Neural cell (in vitro differentiated cells): ENCODE measurements around the gene HUS1. TPM values are rescaled to one million over a fixed set of nuclear protein-coding genes. Genes with fewer than 3 reads are reported as not detected.

Experiments
- H2AFZ ChIP-seq: fragments of 200-600, 300-800 bp; sonication (generic), shearing (Covaris generic); 2 replicates; pipeline ENCODE4 v1.6.0; 2014; ENCODE audit warnings: low read depth, mild to moderate bottlenecking, antibody characterized with exemption, low read length, moderate library complexity
- H3F3A ChIP-seq: fragments of 200-600 bp; shearing (Covaris generic); 2 replicates; pipeline ENCODE4 v1.6.1; 2016; ENCODE audit warnings: mild to moderate bottlenecking, moderate library complexity, mixed read lengths, antibody characterized with exemption, low read length; ENCODE audit not compliant: insufficient read depth, poor library complexity, severe bottlenecking
- H3K27ac ChIP-seq: fragments of 200-600, 300-800 bp; sonication (generic), shearing (Covaris generic); 2 replicates; pipeline ENCODE4 v1.5.1; 2014; ENCODE audit warnings: mild to moderate bottlenecking, low read length, moderate library complexity
- H3K27me3 ChIP-seq: fragments of 300-800, 200-600 bp; sonication (generic), shearing (Covaris generic); 2 replicates; pipeline ENCODE4 v1.6.0; 2014; ENCODE audit warnings: mild to moderate bottlenecking, low read depth, low read length, moderate library complexity; ENCODE audit not compliant: insufficient read depth
- H3K36me3 ChIP-seq: fragments of 300-800, 200-600 bp; sonication (generic), shearing (Covaris generic); 2 replicates; pipeline ENCODE4 v1.5.1; 2014; ENCODE audit warnings: mild to moderate bottlenecking, antibody characterized with exemption, low read length, moderate library complexity; ENCODE audit not compliant: insufficient read depth
- H3K4me2 ChIP-seq: fragments of 300-800, 200-600 bp; sonication (generic), shearing (Covaris generic); 2 replicates; pipeline ENCODE4 v1.6.0; 2014; ENCODE audit warnings: mild to moderate bottlenecking, low read length
- H3K4me3 ChIP-seq: fragments of 300-800, 200-600 bp; sonication (generic), shearing (Covaris generic); 2 replicates; pipeline ENCODE4 v1.5.1; 2014; ENCODE audit warnings: mild to moderate bottlenecking, low read length, moderate library complexity
- H3K79me2 ChIP-seq: fragments of 200-600 bp; shearing (Covaris generic); replicated peaks from 2 replicates; pipeline ENCODE4 v1.6.0; 2014; ENCODE audit warnings: mild to moderate bottlenecking, low read length, moderate library complexity; ENCODE audit not compliant: insufficient read depth
- H3K9ac ChIP-seq: fragments of 300-800, 200-600 bp; sonication (generic), shearing (Covaris generic); 2 replicates; pipeline ENCODE4 v1.6.1; 2016; ENCODE audit warnings: mild to moderate bottlenecking, low read length, mixed read lengths
- H3K9me2 ChIP-seq: fragments of 200-600 bp; shearing (Covaris generic); 2 replicates; pipeline ENCODE4 v1.6.1; 2016; ENCODE audit warnings: mild to moderate bottlenecking, low read length, mixed read lengths; ENCODE audit not compliant: insufficient read depth
- H3K9me3 ChIP-seq: fragments of 200-600, 300-800 bp; sonication (generic), shearing (Covaris generic); 2 replicates; pipeline ENCODE4 v1.6.1; 2016; ENCODE audit warnings: mild to moderate bottlenecking, mixed run types, low read length, moderate library complexity, mixed read lengths
- H4K20me1 ChIP-seq: fragments of 200-600 bp; shearing (Covaris generic); 2 replicates; pipeline ENCODE4 v1.6.1; 2016; ENCODE audit warnings: mild to moderate bottlenecking, mixed run types; ENCODE audit not compliant: insufficient read depth
- CTCF ChIP-seq: fragments of 450-650 bp; IDR thresholded peaks from 2 replicates; pipeline ENCODE4 v1.5.1; 2014; ENCODE audit warnings: antibody characterized with exemption, mild to moderate bottlenecking, moderate library complexity; ENCODE audit not compliant: poor library complexity, severe bottlenecking
- EP300 ChIP-seq: fragments of 450-650 bp; conservative IDR thresholded peaks from 2 replicates; pipeline ENCODE4 v1.6.1; 2014; ENCODE audit warnings: antibody characterized with exemption, mild to moderate bottlenecking, moderate library complexity; ENCODE audit not compliant: poor library complexity, severe bottlenecking
- EZH2 ChIP-seq: fragments of 200-600, 300-800 bp; shearing (Covaris generic), sonication (generic); IDR thresholded peaks from 2 replicates; pipeline ENCODE4 v1.6.1; 2014; ENCODE audit warnings: antibody characterized with exemption, low read length, borderline replicate concordance, mild to moderate bottlenecking; ENCODE audit not compliant: insufficient read depth, poor library complexity, severe bottlenecking
- MXI1 ChIP-seq: fragments of 450-650 bp; conservative IDR thresholded peaks from 2 replicates; pipeline ENCODE4 v1.6.1; 2014; ENCODE audit warnings: antibody characterized with exemption, mild to moderate bottlenecking; ENCODE audit not compliant: poor library complexity, severe bottlenecking
- POLR2AphosphoS5 ChIP-seq: IDR thresholded peaks from 2 replicates; pipeline ENCODE4 v1.6.1; 2012
- RAD21 ChIP-seq: fragments of 450-650 bp; conservative IDR thresholded peaks from 2 replicates; pipeline ENCODE4 v1.6.1; 2014; ENCODE audit warnings: antibody characterized with exemption, mild to moderate bottlenecking, moderate library complexity
- REST ChIP-seq: IDR thresholded peaks from 2 replicates; pipeline ENCODE4 v1.6.1; 2012; ENCODE audit warnings: borderline replicate concordance
- SMC3 ChIP-seq: fragments of 450-650 bp; conservative IDR thresholded peaks from 2 replicates; pipeline ENCODE4 v1.6.1; 2014; ENCODE audit warnings: antibody characterized with exemption, mild to moderate bottlenecking, moderate library complexity; ENCODE audit not compliant: poor library complexity
- TAF1 ChIP-seq: IDR thresholded peaks from 2 replicates; pipeline ENCODE4 v1.6.1; 2012; ENCODE audit warnings: low read depth
- polyA plus RNA-seq: library from polyadenylated mRNA; depleted of rRNA; stranded (reverse); fragments of >200 nt; gene quantifications from 2 replicates; pipeline ENCODE4 v1.2.3, GENCODE V29; 2014

Gene HUS1
- polyA plus RNA-seq, 1 donor from 2014 or later = 17.4 TPM

- Histone ChIP-seq H3F3A (no peaks in the 10 kb centered on the region), H3K9me2 (no peaks in the 10 kb centered on the region), H3K9me3 (no peaks in the 10 kb centered on the region), H3K9ac (no peak overlapping the region), H3K36me3 (no peaks in the 10 kb centered on the region), H4K20me1 (no peaks in the 10 kb centered on the region), H3K27me3 (no peaks in the 10 kb centered on the region), H2AFZ (no peak overlapping the region), H3K4me3 (no peak overlapping the region), H3K27ac (no peak overlapping the region), H3K4me2 (no peak overlapping the region), H3K79me2 (no peaks in the 10 kb centered on the region)
- TF ChIP-seq CTCF (no peak), MXI1 (no peak), REST (no peak), POLR2AphosphoS5 (no peak), EZH2 (no peak), RAD21 (no peak), SMC3 (no peak), EP300 (no peak), TAF1 (no peak)
Observed at GRCh38 chr7:47935336-47935735, 44.1 kb downstream of the HUS1 start.

- Histone ChIP-seq H3K79me2 (no peaks in the 10 kb centered on the region), H3F3A (no peaks in the 10 kb centered on the region), H3K4me2 (no peak overlapping the region), H3K27me3 (no peaks in the 10 kb centered on the region), H3K9ac (no peak overlapping the region), H3K9me2 (no peaks in the 10 kb centered on the region), H3K4me3 (no peak overlapping the region), H3K9me3 (no peaks in the 10 kb centered on the region), H2AFZ (no peak overlapping the region), H3K36me3 (no peaks in the 10 kb centered on the region), H3K27ac (no peak overlapping the region), H4K20me1 (no peaks in the 10 kb centered on the region)
- TF ChIP-seq MXI1 = no peak
- no peak for TF ChIP-seq TAF1
- TF ChIP-seq SMC3 = no peak
- TF ChIP-seq REST = no peak
- TF ChIP-seq EZH2 = no peak
- TF ChIP-seq EP300 = no peak
- no peak for TF ChIP-seq RAD21
- TF ChIP-seq CTCF = no peak
- TF ChIP-seq POLR2AphosphoS5 = no peak
Observed at GRCh38 chr7:47934831-47935230, 44.6 kb downstream of the HUS1 start.
